D341Med (cell line): Measurements from ENCODE around the gene SPATS2L.

ENCODE experiments used
- DNase-seq: peaks from one replicate; pipeline ENCODE4 v3.0.0; 2012; ENCODE audit warnings: low spot score

The SPATS2L gene

GRCh38 chr2:200306196-200306930 is at the start of gene SPATS2L:
Gene SPATS2L, plus strand, starts transcription at chr2:200306693. Its CDS starts 82,552 bp downstream, at chr2:200389245.
- DNase-seq, result peak; percentile 80

- DNase-seq, result no peak
Measured at GRCh38 chr2:200257570-200257969, 48.9 kb upstream of the SPATS2L start.

- no peak for DNase-seq
Measured at GRCh38 chr2:200258081-200258480, 48.4 kb upstream of the SPATS2L start.

- no peak for DNase-seq
Measured at GRCh38 chr2:200258881-200259576, 47.5 kb upstream of the SPATS2L start.

GRCh38 chr2:200259577-200259957 is 46.9 kb upstream of the SPATS2L start:
- DNase-seq, result no peak

- no peak for DNase-seq
Measured at GRCh38 chr2:200262047-200262446, 44.4 kb upstream of the SPATS2L start.

GRCh38 chr2:200263279-200263678 is 43.2 kb upstream of the SPATS2L start:
- no peak for DNase-seq

GRCh38 chr2:200264631-200265030 is 41.9 kb upstream of the SPATS2L start:
- DNase-seq, result no peak

- DNase-seq, result no peak
Measured at GRCh38 chr2:200266406-200266805, 40.1 kb upstream of the SPATS2L start.

- DNase-seq, result no peak
Measured at GRCh38 chr2:200267350-200267749, 39.1 kb upstream of the SPATS2L start.

GRCh38 chr2:200270732-200271131 is 35.8 kb upstream of the SPATS2L start:
- no peak for DNase-seq

- DNase-seq, result no peak
Measured at GRCh38 chr2:200272320-200272719, 34.2 kb upstream of the SPATS2L start.

GRCh38 chr2:200274116-200275075 is 32.1 kb upstream of the SPATS2L start:
- no peak for DNase-seq

- DNase-seq, result no peak
Measured at GRCh38 chr2:200275295-200276013, 31.0 kb upstream of the SPATS2L start.

GRCh38 chr2:200276472-200276871 is 30.0 kb upstream of the SPATS2L start:
- no peak for DNase-seq

- no peak for DNase-seq
Measured at GRCh38 chr2:200278694-200279316, 27.7 kb upstream of the SPATS2L start.

GRCh38 chr2:200279857-200280256 is 26.6 kb upstream of the SPATS2L start:
- DNase-seq, result no peak

- no peak for DNase-seq
Measured at GRCh38 chr2:200286578-200286977, 19.9 kb upstream of the SPATS2L start.

- DNase-seq, result no peak
Measured at GRCh38 chr2:200288670-200289429, 17.6 kb upstream of the SPATS2L start.

GRCh38 chr2:200296118-200296517 is 10.4 kb upstream of the SPATS2L start:
- no peak for DNase-seq

GRCh38 chr2:200297100-200297499 is 9.4 kb upstream of the SPATS2L start:
- DNase-seq, result no peak
